T-helper 2 cell treated with Interferon-gamma antibody and Interleukin-4, amounts not matched to agents 5 μg/mL and 100 μg/mL, for 36 hours (primary cell): ENCODE data around the gene KLK1.
A peak's percentile ranks its signal among the peaks of the same experiment; 100 is the strongest.
"Not testable (repeated sequence)": the region's sequence is repeated elsewhere in the genome, so short reads cannot be mapped to it uniquely, and the experiment has no call there.

Experiments used
- DNase-seq: peaks from one replicate; pipeline ENCODE4 v3.0.0; 2021; ENCODE audit warnings: low spot score
- H3K27ac Mint-ChIP-seq: one replicate; pipeline ENCODE4 v1.8.0; 2021; ENCODE audit warnings: mild to moderate bottlenecking, mixed read lengths
- H3K27me3 Mint-ChIP-seq: one replicate; pipeline ENCODE4 v1.8.0; 2021; ENCODE audit warnings: low read depth, mixed read lengths
- H3K36me3 Mint-ChIP-seq: one replicate; pipeline ENCODE4 v1.8.0; 2021; ENCODE audit warnings: low read depth, mixed read lengths
- H3K4me1 Mint-ChIP-seq: one replicate; pipeline ENCODE4 v1.8.0; 2021; ENCODE audit warnings: low read depth, mixed read lengths
- H3K4me3 Mint-ChIP-seq: one replicate; pipeline ENCODE4 v1.8.0; 2022; ENCODE audit warnings: mild to moderate bottlenecking, moderate library complexity, mixed read lengths
- H3K9me3 Mint-ChIP-seq: one replicate; pipeline ENCODE4 v1.8.0; 2021; ENCODE audit warnings: mixed read lengths

KLK1 gene

DNA sequence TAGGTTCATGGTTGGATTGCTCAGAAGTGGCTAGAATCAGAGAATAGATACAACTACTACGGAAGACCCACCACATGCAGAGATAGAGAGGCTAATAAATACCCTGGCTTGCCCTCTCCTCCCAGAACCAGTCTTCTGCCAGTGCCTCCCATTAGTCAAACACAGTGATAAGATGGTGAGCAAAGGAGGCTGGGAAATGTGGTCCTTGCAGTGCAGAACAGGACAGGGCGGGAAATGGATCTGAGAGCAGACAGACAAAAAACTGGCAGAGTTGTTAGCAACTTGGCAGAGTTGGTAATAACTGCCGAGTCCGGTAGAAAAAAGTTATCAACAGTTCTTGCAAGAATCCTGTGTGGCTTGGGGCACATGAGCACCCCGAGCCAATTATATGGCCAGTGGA, 8.7 kb downstream of the KLK1 start:
- no peak overlapping the region for H3K27ac Mint-ChIP-seq
- H3K4me3 Mint-ChIP-seq: no peak overlapping the region
- H3K4me1 Mint-ChIP-seq: peaks cover 12% of the 10 kb centered on the region
- no peak for DNase-seq
- H3K9me3 Mint-ChIP-seq: no peaks in the 10 kb centered on the region
- H3K27me3 Mint-ChIP-seq: peaks cover 9% of the 10 kb centered on the region
- H3K36me3 Mint-ChIP-seq: no peaks in the 10 kb centered on the region

DNA sequence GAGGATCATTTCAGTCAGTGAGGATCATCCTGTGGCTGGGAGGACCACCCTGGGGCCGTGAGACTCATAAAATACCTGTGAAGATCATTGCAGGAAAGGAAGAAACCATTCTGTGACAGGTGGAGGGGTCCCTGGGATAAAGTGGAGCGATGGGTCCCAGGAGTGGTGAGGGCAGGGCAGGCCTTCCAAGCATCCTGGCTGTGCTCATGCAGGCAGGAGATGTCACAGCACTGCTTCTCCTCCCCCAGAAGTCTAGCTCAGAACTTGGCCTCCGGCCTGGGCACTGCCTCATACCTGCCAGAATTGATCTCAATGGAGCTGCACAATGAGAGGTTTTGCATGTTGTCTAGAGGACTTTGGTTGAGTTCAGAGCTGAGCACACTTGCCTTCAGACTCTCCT, 11.1 kb downstream of the KLK1 start:
- no peak overlapping the region for H3K4me3 Mint-ChIP-seq
- peaks cover 6% of the 10 kb centered on the region for H3K27me3 Mint-ChIP-seq
- peaks cover 2% of the 10 kb centered on the region for H3K4me1 Mint-ChIP-seq
- H3K36me3 Mint-ChIP-seq: no peaks in the 10 kb centered on the region
- no peak overlapping the region for H3K27ac Mint-ChIP-seq
- DNase-seq: no peak
- H3K9me3 Mint-ChIP-seq: no peaks in the 10 kb centered on the region

DNA sequence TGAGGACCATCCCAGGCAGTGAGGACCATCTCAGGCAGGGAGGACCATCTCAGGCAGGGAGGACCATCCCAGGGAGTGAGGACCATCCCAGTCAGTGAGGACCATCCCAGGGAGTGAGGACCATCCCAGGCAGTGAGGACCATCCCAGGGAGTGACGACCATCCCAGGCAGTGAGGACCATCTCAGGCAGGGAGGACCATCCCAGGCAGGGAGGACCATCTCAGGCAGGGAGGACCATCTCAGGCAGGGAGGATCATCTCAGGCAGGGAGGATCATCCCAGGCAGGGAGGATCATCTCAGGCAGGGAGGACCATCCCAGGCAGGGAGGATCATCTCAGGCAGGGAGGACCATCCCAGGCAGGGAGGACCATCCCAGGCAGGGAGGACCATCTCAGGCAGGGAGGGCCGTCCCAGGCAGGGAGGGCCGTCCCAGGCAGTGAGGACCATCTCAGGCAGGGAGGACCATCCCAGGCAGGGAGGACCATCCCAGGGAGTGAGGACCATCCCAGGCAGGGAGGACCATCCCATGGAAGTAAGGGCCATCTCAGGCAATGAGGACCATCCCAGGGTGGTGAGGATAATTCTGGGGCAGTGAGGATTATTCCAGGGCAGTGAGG, 11.9 kb downstream of the KLK1 start:
- H3K27me3 Mint-ChIP-seq, H3K9me3 Mint-ChIP-seq, H3K36me3 Mint-ChIP-seq, H3K4me3 Mint-ChIP-seq, H3K4me1 Mint-ChIP-seq, DNase-seq, H3K27ac Mint-ChIP-seq: not testable (repeated sequence)

DNA sequence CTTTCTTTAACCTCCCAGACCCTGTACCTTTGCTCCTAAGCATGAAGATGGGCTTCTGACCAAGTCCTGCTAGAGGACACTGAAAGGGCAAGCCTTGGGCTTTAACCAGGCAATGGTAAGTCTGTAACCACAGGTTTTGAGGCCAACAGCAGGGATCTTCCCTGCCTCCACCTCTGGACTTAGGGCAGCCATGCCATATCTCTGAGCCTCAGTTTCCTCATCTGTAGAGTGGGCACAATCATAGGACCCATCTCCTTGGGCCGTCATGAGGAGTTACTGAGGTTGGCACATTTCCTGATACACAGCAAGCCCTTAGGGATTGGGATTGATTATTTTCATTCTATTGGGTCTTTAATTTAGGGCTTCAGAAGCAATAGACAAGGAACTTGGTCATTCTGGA, 14.7 kb downstream of the KLK1 start:
- Mint-ChIP-seq H3K27ac (no peak overlapping the region), H3K36me3 (peaks cover 4% of the 10 kb centered on the region), H3K9me3 (no peaks in the 10 kb centered on the region), H3K4me3 (no peak overlapping the region), H3K27me3 (peaks cover 3% of the 10 kb centered on the region), H3K4me1 (peaks cover 8% of the 10 kb centered on the region)
- no peak for DNase-seq

DNA sequence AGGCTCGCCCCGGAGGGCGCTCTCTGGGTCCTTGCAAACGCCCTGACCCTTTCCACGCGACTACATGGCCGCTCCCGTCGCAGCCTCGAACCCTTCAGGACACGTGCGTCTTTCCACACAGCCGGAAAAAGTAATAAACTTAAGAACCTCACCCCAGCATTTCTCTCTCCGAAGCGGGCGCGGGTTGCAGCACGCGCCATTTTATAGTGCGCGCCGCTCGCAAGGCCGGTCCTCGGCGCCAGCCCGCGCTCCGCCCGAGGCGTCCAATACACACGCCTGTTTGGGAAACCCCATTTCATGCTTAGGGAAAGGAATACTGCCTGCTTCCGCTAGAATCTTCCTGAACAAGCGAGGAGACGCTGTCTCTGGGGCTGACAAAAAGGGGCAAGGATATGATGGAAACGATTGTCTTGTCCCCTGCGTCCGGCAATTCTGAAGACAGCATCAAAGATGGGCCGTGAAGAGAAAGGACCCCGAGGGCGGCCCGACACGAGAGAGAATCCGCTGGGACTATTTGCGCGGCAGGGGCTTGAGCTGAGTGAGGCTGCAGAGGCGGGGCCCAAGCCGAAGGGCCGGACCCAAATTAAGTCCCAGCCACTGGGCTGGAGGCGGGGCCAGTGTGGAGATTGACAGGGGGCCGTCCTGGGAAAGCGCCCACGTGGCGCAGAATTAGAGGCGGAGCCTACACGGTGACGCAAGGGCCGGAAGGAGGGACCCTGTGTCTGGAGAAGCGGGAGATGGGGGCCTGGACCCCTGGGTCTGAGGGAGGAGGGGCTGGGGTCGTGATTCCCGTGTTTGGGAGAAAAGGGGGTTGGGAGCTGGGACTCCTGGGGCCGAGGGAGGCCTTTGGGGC, 18.9 kb downstream of the KLK1 start:
- no peaks in the 10 kb centered on the region for H3K9me3 Mint-ChIP-seq
- peak; percentile 98 for DNase-seq
- H3K27ac Mint-ChIP-seq: peak overlapping the region; percentile 100
- H3K36me3 Mint-ChIP-seq: peaks cover 37% of the 10 kb centered on the region
- peak overlapping the region; percentile 97 for H3K4me3 Mint-ChIP-seq
- H3K27me3 Mint-ChIP-seq: peaks cover under 1% of the 10 kb centered on the region
- H3K4me1 Mint-ChIP-seq: peaks cover 18% of the 10 kb centered on the region

DNA sequence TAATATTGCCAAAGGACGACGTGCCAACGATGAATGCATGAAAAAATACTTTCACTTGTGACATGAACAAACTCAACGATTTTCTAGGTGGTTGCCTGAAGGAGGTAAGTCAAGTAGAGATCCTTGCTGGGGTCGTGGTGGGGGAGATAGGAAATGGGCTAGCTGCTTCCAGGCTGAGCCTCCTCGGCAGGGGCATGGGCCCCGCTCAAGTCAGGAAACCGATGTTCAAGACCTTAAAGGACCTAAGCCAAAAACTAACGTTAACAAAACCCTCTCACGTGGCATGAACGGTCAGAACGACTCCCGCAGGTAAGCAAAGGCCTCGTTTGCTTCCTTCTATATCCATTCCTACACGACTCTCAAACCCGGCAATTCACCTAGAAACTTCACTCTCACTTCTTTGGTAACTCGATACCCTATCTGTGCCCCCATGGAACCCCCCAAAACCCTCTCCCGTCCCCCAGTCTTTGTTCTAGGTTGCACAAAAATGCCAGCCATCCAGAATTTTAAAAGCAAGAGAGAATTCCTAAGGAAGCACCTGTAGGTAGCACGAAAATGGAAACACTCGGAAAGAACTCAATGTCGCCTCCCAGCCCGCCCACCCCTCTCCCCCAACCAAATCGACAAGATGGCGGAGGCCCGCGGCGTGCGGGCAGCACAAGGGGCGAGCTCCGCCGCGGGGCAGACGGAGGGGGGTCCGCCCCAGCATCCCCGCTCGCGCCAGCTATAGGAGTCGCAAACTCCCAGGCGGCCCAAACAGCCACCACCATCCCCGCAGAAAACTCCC, 19.8 kb downstream of the KLK1 start:
- DNase-seq: no peak
- no peaks in the 10 kb centered on the region for H3K27me3 Mint-ChIP-seq
- no peaks in the 10 kb centered on the region for H3K9me3 Mint-ChIP-seq
- H3K4me3 Mint-ChIP-seq: peak overlapping the region; percentile 97
- H3K36me3 Mint-ChIP-seq: peaks cover 37% of the 10 kb centered on the region
- H3K4me1 Mint-ChIP-seq: peaks cover 18% of the 10 kb centered on the region
- H3K27ac Mint-ChIP-seq: peak overlapping the region; percentile 100

DNA sequence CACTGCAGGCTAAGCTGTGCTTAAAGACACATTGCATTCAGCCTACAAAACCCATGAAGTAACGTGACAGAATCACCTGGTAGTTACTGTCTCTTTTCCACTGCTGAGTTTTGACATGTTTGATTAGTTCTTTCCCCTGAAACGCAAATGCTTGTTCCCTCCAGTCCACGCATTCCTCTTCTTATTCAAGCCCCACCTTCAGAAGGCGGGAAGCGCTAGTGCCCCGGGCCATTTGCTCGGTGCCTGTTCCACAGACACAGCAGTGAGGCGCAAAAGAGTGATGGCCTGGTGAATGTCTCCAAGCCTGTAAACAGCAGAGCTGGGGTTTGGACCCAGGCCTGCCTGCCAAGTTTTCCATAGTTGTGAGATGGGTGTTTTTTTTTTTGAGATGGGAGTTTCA, 22.5 kb downstream of the KLK1 start:
- no peak for DNase-seq
- Mint-ChIP-seq H3K4me3 (peak overlapping the region; percentile 6), H3K27me3 (no peaks in the 10 kb centered on the region), H3K36me3 (peaks cover 50% of the 10 kb centered on the region), H3K27ac (peak overlapping the region; percentile 52), H3K9me3 (no peaks in the 10 kb centered on the region), H3K4me1 (peaks cover 14% of the 10 kb centered on the region)

DNA sequence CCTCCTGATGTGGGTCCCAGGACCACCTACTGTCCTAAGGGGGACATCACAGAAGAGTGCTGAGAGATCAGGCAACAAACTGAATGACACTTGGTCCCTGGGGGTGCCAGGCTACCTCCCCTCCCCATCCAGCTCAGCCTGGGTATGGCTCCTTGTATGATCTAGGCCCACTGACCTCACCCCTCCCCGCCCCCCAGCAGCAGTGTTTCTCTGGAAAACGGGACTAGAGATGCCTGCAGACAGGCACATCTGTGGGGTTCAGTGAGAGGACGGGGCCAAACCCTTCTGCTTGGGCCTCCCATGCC, 24.1 kb downstream of the KLK1 start:
- Mint-ChIP-seq H3K27me3 (no peaks in the 10 kb centered on the region), H3K36me3 (peaks cover 53% of the 10 kb centered on the region), H3K4me3 (no peak overlapping the region), H3K27ac (no peak overlapping the region), H3K9me3 (no peaks in the 10 kb centered on the region), H3K4me1 (peaks cover 10% of the 10 kb centered on the region)
- no peak for DNase-seq

DNA sequence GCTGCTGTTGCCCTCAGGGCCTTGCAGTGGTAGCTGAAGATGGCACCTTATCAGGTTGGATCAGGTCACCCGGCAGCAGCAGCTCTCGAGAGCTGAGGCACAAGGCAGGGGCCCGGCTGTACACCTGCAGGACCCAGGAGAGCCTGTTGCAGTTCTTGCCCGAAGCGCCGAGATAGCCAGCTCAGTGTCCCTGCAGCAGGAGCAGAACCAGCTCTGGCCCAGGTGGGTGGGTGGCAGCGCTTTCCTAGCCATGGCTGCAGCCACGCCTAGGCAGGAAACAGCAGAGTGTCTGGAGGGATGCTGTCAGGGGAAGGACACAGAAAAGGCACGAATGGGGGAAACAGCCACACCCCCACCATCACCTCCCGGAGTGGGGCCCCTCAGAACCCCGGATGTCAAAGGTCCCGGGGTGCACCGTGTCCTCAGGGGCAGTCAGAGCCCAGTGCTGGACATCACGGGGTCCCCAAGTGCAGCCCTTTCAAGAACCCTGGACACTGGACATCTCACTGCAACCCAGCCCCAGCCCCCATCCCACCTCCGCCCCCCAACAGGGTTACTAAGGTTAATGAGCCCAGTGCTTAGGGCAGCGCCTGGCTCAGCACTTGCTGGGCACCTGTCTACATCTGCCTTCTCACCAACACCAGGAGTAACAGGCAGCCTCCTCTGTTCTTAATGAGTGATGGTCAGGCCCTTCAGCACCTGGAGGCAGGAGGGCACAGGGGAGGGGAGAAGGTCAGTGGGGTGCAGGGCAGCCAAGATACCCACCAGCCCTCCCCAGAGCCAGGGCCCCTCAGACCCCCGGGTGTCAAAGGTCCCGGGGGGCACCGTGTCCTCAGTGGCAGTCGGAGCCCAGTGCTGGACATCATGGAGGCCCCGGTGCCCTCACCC, 24.7 kb downstream of the KLK1 start:
- no peaks in the 10 kb centered on the region for H3K27me3 Mint-ChIP-seq
- H3K27ac Mint-ChIP-seq: no peak overlapping the region
- peaks cover 14% of the 10 kb centered on the region for H3K4me1 Mint-ChIP-seq
- H3K9me3 Mint-ChIP-seq: no peaks in the 10 kb centered on the region
- DNase-seq: no peak
- H3K4me3 Mint-ChIP-seq: no peak overlapping the region
- H3K36me3 Mint-ChIP-seq: peaks cover 52% of the 10 kb centered on the region

DNA sequence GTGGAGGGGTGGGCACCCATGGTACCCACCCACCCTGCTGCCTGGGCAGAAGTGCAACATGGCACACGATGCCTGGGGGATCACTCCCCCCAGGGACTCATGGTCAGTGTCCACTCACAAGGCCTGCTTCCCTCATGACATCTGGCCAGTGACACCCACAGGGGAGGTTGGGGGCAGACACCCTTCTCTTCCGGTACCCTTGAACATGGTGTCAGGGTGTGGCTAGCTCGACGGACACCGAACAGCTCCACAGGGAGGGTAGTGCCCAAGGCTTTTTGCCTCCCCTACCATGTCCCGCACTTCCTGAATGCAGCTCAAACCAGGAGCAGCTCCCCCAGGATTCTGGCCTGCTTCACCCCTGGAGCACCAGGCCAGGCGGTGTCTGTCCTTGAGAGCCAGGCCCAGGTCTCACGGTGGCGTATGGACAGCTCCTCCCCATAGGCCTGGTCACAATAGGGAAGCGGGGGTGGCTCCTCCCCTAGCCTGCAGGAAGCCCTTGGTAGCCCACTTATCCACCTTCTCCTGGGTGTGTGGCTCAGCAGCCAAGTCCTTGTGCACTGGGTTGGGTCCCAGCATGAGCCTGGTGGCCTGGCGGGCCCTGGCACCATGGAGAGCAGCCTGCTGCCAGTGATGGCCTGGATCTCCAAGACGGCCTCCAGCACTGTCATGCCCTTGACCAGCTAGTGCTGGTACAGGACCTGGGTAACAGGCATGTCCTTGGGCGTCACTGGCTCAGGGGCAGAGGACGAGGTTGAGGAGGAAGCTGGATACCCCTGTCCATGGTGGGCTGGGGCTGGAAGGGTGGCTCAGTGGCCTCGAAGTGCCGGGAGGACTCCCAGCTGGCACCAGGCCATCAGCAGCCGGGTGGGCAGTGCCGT, 25.6 kb downstream of the KLK1 start:
- Mint-ChIP-seq H3K27ac (no peak overlapping the region), H3K9me3 (no peaks in the 10 kb centered on the region), H3K36me3 (peaks cover 44% of the 10 kb centered on the region), H3K27me3 (no peaks in the 10 kb centered on the region), H3K4me3 (no peak overlapping the region), H3K4me1 (peaks cover 12% of the 10 kb centered on the region)
- DNase-seq: no peak

DNA sequence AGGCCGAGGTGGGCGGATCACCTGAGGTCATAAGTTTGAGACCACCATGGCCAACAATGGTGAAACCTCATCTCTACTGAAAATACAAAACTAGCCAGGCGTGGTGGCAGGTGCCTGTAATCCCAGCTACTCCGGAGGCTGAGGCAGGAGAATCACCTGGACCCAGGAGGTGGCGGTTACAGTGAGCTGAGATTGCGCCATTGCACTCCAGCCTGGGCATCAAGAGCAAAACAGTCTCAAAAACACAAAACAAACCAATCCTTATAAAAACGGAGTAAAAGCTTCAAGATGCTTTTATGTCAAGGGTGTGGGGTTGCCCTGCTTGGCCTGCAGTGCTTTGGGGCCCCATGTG, 26.2 kb downstream of the KLK1 start:
- no peaks in the 10 kb centered on the region for H3K9me3 Mint-ChIP-seq

DNA sequence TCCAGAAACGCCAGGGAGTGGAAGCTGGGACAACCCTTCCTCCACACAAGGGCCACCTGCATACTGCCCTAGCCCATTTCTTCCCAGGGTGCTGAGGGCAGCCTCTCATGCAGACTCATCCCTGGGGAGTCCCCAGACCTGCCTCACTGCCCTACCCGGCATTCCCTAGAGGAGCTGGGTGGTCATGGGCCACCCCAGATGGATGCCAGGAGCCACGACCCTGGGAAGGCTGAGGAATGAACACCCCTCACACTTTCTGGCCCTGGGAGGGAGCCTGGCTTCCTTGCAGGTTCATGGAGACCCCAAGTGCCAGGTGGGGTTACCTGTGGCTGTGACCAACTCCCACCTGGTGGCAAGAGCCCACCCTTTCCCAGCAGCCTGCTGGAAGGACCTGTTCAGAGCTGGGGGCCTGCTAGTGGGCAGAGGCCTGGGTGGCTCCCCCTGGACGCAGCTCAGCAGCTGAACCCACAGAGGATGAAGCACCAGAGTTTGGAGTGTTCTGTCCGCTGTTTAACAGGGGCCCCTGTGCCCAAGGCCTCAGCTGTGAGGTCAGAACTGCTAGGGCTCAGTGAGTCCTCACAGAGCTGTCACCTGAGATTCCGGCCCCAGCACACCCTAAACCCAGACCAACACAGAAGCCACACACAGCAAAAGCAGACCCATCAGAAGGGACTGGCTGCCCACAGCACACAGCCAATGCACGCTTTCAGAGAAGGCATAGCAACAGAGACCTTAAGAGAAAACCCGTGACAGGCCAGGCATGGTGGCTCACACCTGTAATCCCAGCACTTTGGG, 26.8 kb downstream of the KLK1 start:
- Mint-ChIP-seq H3K36me3 (peaks cover 35% of the 10 kb centered on the region), H3K27ac (no peak overlapping the region)

More for the DNA sequence above, 26.2 kb downstream of the KLK1 start:
- no peak overlapping the region for H3K4me3 Mint-ChIP-seq
- no peak overlapping the region for H3K27ac Mint-ChIP-seq
- peaks cover 8% of the 10 kb centered on the region for H3K4me1 Mint-ChIP-seq
- H3K27me3 Mint-ChIP-seq: no peaks in the 10 kb centered on the region
- peaks cover 40% of the 10 kb centered on the region for H3K36me3 Mint-ChIP-seq
- DNase-seq: no peak

More for the DNA sequence above, 26.8 kb downstream of the KLK1 start:
- Mint-ChIP-seq H3K9me3 (no peaks in the 10 kb centered on the region), H3K4me1 (peaks cover 6% of the 10 kb centered on the region), H3K4me3 (no peak overlapping the region), H3K27me3 (no peaks in the 10 kb centered on the region)
- DNase-seq: no peak
